HFF-Myc (cell line): ENCODE measurements around the gene AARS2.

ENCODE experiments used
- DNase-seq: peaks from one replicate; pipeline ENCODE4 v3.0.0-alpha.2; 2011; ENCODE audit warnings: low read depth; ENCODE audit errors: extremely low read depth
- H3K4me3 ChIP-seq: replicated peaks from 2 replicates; pipeline ENCODE4 v1.5.1; 2011; ENCODE audit warnings: low read depth, mild to moderate bottlenecking, control low read depth, low read length
- CTCF ChIP-seq: IDR thresholded peaks from 2 replicates; pipeline ENCODE4 v1.5.1; 2012; ENCODE audit warnings: mild to moderate bottlenecking, low read depth, low read length, control low read depth; ENCODE audit errors: missing control alignments

The AARS2 gene

GRCh38 chr6:44254191-44255104 is 58.7 kb downstream of the AARS2 start:
- DNase-seq = no peak
- peak overlapping the region; percentile 5; the same call in 1 of the 2 replicates for H3K4me3 ChIP-seq
- TF ChIP-seq CTCF = no peak

DNA sequence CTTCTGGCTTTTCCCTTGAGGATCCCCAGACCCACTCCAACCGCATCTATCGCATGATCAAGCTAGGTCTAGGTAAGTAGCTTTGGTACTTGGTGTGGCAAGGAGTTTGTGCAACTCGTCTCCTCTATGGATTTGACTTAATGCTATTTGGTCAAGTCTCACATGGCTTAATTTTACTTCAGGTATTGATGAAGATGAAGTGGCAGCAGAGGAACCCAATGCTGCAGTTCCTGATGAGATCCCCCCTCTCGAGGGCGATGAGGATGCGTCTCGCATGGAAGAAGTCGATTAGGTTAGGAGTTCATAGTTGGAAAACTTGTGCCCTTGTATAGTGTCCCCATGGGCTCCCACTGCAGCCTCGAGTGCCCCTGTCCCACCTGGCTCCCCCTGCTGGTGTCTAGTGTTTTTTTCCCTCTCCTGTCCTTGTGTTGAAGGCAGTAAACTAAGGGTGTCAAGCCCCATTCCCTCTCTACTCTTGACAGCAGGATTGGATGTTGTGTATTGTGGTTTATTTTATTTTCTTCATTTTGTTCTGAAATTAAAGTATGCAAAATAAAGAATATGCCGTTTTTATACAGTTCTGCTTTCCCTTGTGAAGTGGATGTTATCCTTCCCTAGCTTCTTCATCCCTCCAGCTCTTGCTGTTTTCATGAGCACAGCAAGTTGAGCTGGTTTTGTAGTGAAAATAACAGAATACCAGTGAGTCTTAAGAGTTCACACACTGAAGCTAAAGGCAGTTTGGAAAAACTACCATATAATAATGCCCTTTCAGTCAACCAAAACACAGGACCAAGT is 59.6 kb downstream of the AARS2 start:
- no peak overlapping the region for H3K4me3 ChIP-seq
- peak; percentile 58 for TF ChIP-seq CTCF
- no peak for DNase-seq

DNA sequence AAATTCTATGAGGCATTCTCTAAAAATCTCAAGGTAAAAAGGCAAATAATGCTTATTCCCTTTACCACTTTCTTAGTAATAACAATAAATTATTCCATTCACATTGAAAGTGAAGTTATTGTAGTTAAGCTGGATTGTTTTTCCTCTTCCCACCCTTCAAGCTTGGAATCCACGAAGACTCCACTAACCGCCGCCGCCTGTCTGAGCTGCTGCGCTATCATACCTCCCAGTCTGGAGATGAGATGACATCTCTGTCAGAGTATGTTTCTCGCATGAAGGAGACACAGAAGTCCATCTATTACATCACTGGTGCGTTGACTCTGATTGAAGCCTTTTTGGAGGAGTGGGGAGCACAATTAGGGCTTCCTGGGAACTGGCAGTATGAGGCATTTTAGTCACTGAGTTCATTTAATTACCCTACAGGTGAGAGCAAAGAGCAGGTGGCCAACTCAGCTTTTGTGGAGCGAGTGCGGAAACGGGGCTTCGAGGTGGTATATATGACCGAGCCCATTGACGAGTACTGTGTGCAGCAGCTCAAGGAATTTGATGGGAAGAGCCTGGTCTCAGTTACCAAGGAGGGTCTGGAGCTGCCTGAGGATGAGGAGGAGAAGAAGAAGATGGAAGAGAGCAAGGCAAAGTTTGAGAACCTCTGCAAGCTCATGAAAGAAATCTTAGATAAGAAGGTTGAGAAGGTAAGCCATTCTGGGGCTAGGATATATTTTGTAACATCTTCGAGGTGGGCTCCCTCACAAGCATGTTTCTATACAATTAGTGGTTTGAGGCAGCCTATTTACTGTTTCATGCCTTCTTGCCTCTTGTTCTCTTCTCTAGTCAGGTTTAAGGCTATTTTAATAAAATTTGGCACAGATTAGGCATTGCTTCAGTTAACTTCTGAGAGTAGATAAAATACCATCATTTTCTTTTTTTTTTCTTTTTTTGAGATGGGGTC is 61.3 kb downstream of the AARS2 start:
- no peak for DNase-seq
- peak overlapping the region; percentile 7; the same call in 1 of the 2 replicates for H3K4me3 ChIP-seq
- TF ChIP-seq CTCF = no peak

DNA sequence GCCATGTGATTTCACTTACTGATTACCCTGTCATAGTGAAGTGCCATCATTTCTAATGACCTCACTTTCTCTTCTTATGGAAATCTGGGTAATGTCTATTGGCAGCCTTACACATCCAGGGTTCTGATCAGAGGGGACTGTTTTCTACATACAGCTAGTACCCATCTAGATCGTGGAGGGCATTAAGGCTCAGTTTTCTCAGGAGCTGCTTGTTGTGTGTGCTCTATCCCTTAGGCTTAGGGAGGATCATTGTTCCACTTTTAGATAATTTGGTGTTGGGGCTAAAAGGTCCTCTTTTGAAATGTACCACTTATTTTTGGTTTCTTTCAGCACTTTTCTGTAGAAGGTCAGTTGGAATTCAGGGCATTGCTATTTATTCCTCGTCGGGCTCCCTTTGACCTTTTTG is 62.4 kb downstream of the AARS2 start:
- TF ChIP-seq CTCF = no peak
- DNase-seq = no peak
- peak overlapping the region; percentile 98 for H3K4me3 ChIP-seq

- DNase-seq = no peak
- TF ChIP-seq CTCF = no peak
- H3K4me3 ChIP-seq = peak overlapping the region; percentile 98
These were observed 63.0 kb downstream of the AARS2 start for GRCh38 chr6:44250067-44250717.
